ENCODE results near the gene IGFBPL1.

The IGFBPL1 gene

DNA sequence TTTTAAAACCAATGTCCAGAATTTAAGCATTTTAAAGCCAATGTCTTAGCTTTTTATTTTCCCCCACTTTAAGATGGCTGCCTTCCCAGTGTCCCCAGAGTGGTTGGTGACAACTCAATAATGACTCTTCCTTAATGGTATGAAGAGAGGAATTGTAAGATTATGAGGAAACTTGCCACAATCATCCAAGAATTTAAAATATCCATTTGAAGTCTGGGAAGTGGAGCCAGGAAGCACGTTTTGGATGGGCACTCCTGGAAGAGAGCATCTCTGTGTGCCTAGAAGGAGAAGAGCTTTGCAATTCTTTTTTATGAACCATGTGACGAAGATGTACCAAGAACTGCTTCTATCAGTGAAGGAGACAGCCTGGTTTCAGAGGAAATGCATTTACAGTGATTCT lies 11.3 kb upstream of the IGFBPL1 start:
- Histone ChIP-seq H3K36me3 (ENCODE audit: control insufficient read depth in 1 of 2, insufficient read depth in 2 of 2, low read depth in 1 of 2, low read length in 2 of 2) (no peaks in the 10 kb centered on the region), H3K4me1 (ENCODE audit: control insufficient read depth, insufficient read depth, low read depth, low read length) (peaks cover 6% of the 10 kb centered on the region), H3K9ac (ENCODE audit: low read length) (no peak overlapping the region), H3K27me3 (ENCODE audit: control insufficient read depth in 1 of 2, insufficient read depth in 1 of 2, low read length in 2 of 2) (peaks cover 5 to 31% of the 10 kb centered on the region in 2 experiments), H3K23ac (ENCODE audit: low read length in 2 of 2) (no peak overlapping the region), H3K79me1 (replicated peaks; ENCODE audit: low read length, poor library complexity, severe bottlenecking) (no peaks in the 10 kb centered on the region), H2BK12ac (ENCODE audit: low read length in 2 of 2) (no peak overlapping the region), H2BK120ac (ENCODE audit: low read depth, low read length) (no peak overlapping the region), H2BK15ac (ENCODE audit: low read depth, poor library complexity, severe bottlenecking) (no peak overlapping the region), H3K4me3 (ENCODE audit: insufficient read depth in 1 of 2, low read depth in 1 of 2, low read length in 2 of 2) (no peak overlapping the region), H2AK5ac (ENCODE audit: low read length, severe bottlenecking) (no peak overlapping the region), H3K14ac (ENCODE audit: low read length in 2 of 2) (no peak overlapping the region), H3K27ac (ENCODE audit: low read length, poor library complexity, severe bottlenecking) (no peak overlapping the region), H2AFZ (ENCODE audit: low read depth, low read length) (no peak overlapping the region), H2BK5ac (ENCODE audit: low read depth, low read length, poor library complexity, severe bottlenecking) (no peak overlapping the region), H3K4me2 (ENCODE audit: low read length, poor library complexity, severe bottlenecking) (no peak overlapping the region), H4K8ac (ENCODE audit: low read length) (no peak overlapping the region), H3K4ac (ENCODE audit: low read depth in 1 of 2, low read length in 2 of 2) (no peak overlapping the region), H4K91ac (ENCODE audit: low read length) (no peak overlapping the region), H3K9me3 (ENCODE audit: control insufficient read depth, low read length) (no peaks in the 10 kb centered on the region), H3K18ac (ENCODE audit: low read depth in 1 of 2, low read length in 2 of 2) (no peak overlapping the region)
- DNase-seq: no peak
- 55% methylated on average over 2 of the region's 2 CpGs for WGBS

DNA sequence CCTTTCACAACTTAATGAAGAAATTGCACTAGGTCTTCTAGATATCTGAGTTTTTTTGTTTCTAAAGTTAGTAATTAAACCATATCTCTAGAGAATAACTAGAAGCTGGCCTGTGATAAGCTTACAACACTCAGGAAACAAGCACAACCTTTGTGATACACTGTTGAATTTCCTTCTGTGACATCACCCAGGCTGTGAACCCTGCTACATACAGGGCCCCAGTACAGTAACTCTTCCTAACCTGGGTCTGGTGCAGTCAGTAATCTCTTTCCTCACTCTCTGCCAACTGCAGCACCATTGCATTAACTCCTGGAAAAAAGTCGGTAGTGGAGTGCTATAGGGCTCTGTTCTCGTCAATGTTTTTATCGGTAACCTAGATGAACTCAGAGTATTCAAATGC lies 10.6 kb upstream of the IGFBPL1 start:
- Histone ChIP-seq H2AFZ (ENCODE audit: low read depth, low read length) (no peak overlapping the region), H4K8ac (ENCODE audit: low read length) (no peak overlapping the region), H2BK12ac (ENCODE audit: low read length in 2 of 2) (no peak overlapping the region), H3K14ac (ENCODE audit: low read length in 2 of 2) (no peak overlapping the region), H3K79me1 (replicated peaks; ENCODE audit: low read length, poor library complexity, severe bottlenecking) (no peaks in the 10 kb centered on the region), H4K91ac (ENCODE audit: low read length) (no peak overlapping the region), H2BK15ac (ENCODE audit: low read depth, poor library complexity, severe bottlenecking) (no peak overlapping the region), H3K9ac (ENCODE audit: low read length) (no peak overlapping the region), H3K4me2 (ENCODE audit: low read length, poor library complexity, severe bottlenecking) (no peak overlapping the region), H3K36me3 (ENCODE audit: control insufficient read depth in 1 of 2, insufficient read depth in 2 of 2, low read depth in 1 of 2, low read length in 2 of 2) (no peaks in the 10 kb centered on the region), H3K23ac (ENCODE audit: low read length in 2 of 2) (no peak overlapping the region), H3K9me3 (ENCODE audit: control insufficient read depth, low read length) (no peaks in the 10 kb centered on the region), H3K4me1 (ENCODE audit: control insufficient read depth, insufficient read depth, low read depth, low read length) (peaks cover 6% of the 10 kb centered on the region), H3K27me3 (ENCODE audit: control insufficient read depth in 1 of 2, insufficient read depth in 1 of 2, low read length in 2 of 2) (peaks cover 7 to 31% of the 10 kb centered on the region in 2 experiments), H3K4me3 (ENCODE audit: insufficient read depth in 1 of 2, low read depth in 1 of 2, low read length in 2 of 2) (no peak overlapping the region), H3K4ac (ENCODE audit: low read depth in 1 of 2, low read length in 2 of 2) (no peak overlapping the region), H2BK5ac (ENCODE audit: low read depth, low read length, poor library complexity, severe bottlenecking) (no peak overlapping the region), H3K27ac (ENCODE audit: low read length, poor library complexity, severe bottlenecking) (no peak overlapping the region), H3K18ac (ENCODE audit: low read depth in 1 of 2, low read length in 2 of 2) (no peak overlapping the region), H2BK120ac (ENCODE audit: low read depth, low read length) (no peak overlapping the region), H2AK5ac (ENCODE audit: low read length, severe bottlenecking) (no peak overlapping the region)
- DNase-seq: no peak
- 93% methylated on average over 3 of the region's 3 CpGs for WGBS

DNA sequence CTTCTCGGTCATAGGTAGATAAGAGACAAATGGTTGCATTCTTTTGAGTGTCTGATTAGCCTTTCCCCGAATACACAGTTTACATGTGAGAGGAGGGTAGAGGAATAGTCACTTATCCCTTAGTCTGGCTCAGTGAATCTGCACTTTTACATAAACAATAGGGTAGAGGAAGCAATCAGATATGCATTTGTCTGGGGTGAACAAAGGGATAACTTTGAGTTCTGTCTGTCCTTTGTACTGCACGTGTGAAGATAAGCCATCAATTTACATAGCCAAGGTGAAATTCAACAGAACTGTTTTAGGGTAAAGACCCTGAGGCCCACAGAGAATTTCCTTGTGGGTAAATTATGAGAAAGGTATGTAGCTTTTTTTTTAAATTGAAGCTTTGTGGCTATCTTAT lies 10.1 kb upstream of the IGFBPL1 start:
- no peaks in the 10 kb centered on the region for H3K79me1 ChIP-seq (replicated peaks; ENCODE audit: low read length, poor library complexity, severe bottlenecking)
- 51% methylated on average over 3 of the region's 3 CpGs for WGBS
- no peaks in the 10 kb centered on the region for H3K36me3 ChIP-seq (ENCODE audit: control insufficient read depth in 1 of 2, insufficient read depth in 2 of 2, low read depth in 1 of 2, low read length in 2 of 2)

DNA sequence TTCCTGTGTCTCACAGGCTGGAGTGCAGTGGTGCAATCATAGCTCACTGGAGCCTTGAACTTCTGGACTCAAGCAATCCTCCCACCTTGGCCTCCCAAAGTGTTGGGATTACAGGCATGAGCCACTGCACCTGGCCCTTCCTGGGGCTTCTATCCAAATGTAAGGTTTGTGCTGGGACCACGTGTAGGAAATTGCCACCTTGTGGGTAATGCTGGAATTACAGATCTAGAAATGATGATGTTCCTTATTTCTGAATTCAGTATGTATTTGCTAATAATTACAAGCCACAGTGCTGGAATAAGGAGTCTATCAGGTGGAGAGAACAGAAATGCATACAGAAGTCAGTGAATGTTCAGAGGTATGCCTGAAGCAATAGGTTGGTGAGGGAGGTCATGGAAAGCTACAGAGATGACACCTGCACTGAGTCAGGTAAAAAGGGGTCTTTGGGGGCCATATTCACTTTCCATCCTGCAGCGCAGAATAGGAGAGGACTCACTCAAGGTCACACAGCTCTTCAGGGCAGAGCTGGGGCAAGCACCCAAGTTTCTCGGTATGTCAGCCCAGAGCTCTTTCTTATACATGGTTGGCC lies 8.8 kb upstream of the IGFBPL1 start:
- Histone ChIP-seq H4K8ac (ENCODE audit: low read length) (no peak overlapping the region), H3K23ac (ENCODE audit: low read length in 2 of 2) (no peak overlapping the region), H3K4me2 (ENCODE audit: low read length, poor library complexity, severe bottlenecking) (no peak overlapping the region), H2BK120ac (ENCODE audit: low read depth, low read length) (no peak overlapping the region), H2BK5ac (ENCODE audit: low read depth, low read length, poor library complexity, severe bottlenecking) (no peak overlapping the region), H3K4me1 (ENCODE audit: control insufficient read depth, insufficient read depth, low read depth, low read length) (peaks cover 6% of the 10 kb centered on the region), H3K79me1 (replicated peaks; ENCODE audit: low read length, poor library complexity, severe bottlenecking) (no peaks in the 10 kb centered on the region), H3K27ac (ENCODE audit: low read length, poor library complexity, severe bottlenecking) (no peak overlapping the region), H2AFZ (ENCODE audit: low read depth, low read length) (no peak overlapping the region), H3K4me3 (ENCODE audit: insufficient read depth in 1 of 2, low read depth in 1 of 2, low read length in 2 of 2) (no peak overlapping the region), H4K91ac (ENCODE audit: low read length) (no peak overlapping the region), H3K9me3 (ENCODE audit: control insufficient read depth, low read length) (no peaks in the 10 kb centered on the region), H3K14ac (ENCODE audit: low read length in 2 of 2) (no peak overlapping the region), H3K27me3 (ENCODE audit: control insufficient read depth in 1 of 2, insufficient read depth in 1 of 2, low read length in 2 of 2) (peaks cover 10 to 31% of the 10 kb centered on the region in 2 experiments), H3K4ac (ENCODE audit: low read depth in 1 of 2, low read length in 2 of 2) (no peak overlapping the region), H3K18ac (ENCODE audit: low read depth in 1 of 2, low read length in 2 of 2) (no peak overlapping the region), H3K36me3 (ENCODE audit: control insufficient read depth in 1 of 2, insufficient read depth in 2 of 2, low read depth in 1 of 2, low read length in 2 of 2) (no peaks in the 10 kb centered on the region), H2BK15ac (ENCODE audit: low read depth, poor library complexity, severe bottlenecking) (no peak overlapping the region), H3K9ac (ENCODE audit: low read length) (no peak overlapping the region), H2BK12ac (ENCODE audit: low read length in 2 of 2) (no peak overlapping the region), H2AK5ac (ENCODE audit: low read length, severe bottlenecking) (no peak overlapping the region)
- WGBS: 44% methylated on average over 3 of the region's 3 CpGs
- DNase-seq: peak; percentile 47

More for the DNA sequence above, 10.1 kb upstream of the IGFBPL1 start:
- Histone ChIP-seq H4K91ac (ENCODE audit: low read length) (no peak overlapping the region), H3K14ac (ENCODE audit: low read length in 2 of 2) (no peak overlapping the region), H3K9ac (ENCODE audit: low read length) (no peak overlapping the region), H3K18ac (ENCODE audit: low read depth in 1 of 2, low read length in 2 of 2) (no peak overlapping the region), H3K27me3 (ENCODE audit: control insufficient read depth in 1 of 2, insufficient read depth in 1 of 2, low read length in 2 of 2) (peaks cover 7 to 28% of the 10 kb centered on the region in 2 experiments), H2BK12ac (ENCODE audit: low read length in 2 of 2) (no peak overlapping the region), H3K4me3 (ENCODE audit: insufficient read depth in 1 of 2, low read depth in 1 of 2, low read length in 2 of 2) (no peak overlapping the region), H4K8ac (ENCODE audit: low read length) (no peak overlapping the region), H2AFZ (ENCODE audit: low read depth, low read length) (no peak overlapping the region), H2BK5ac (ENCODE audit: low read depth, low read length, poor library complexity, severe bottlenecking) (no peak overlapping the region), H3K4me1 (ENCODE audit: control insufficient read depth, insufficient read depth, low read depth, low read length) (peaks cover 6% of the 10 kb centered on the region), H3K27ac (ENCODE audit: low read length, poor library complexity, severe bottlenecking) (no peak overlapping the region), H3K9me3 (ENCODE audit: control insufficient read depth, low read length) (no peaks in the 10 kb centered on the region), H3K4ac (ENCODE audit: low read depth in 1 of 2, low read length in 2 of 2) (no peak overlapping the region), H2BK120ac (ENCODE audit: low read depth, low read length) (no peak overlapping the region), H3K23ac (ENCODE audit: low read length in 2 of 2) (no peak overlapping the region), H2AK5ac (ENCODE audit: low read length, severe bottlenecking) (no peak overlapping the region), H3K4me2 (ENCODE audit: low read length, poor library complexity, severe bottlenecking) (no peak overlapping the region), H2BK15ac (ENCODE audit: low read depth, poor library complexity, severe bottlenecking) (no peak overlapping the region)
- no peak for DNase-seq

All from mesenchymal stem cell (in vitro differentiated cells and primary cell).